HCT116 (cell line): ENCODE results near the gene IFI27L2.

ENCODE experiments used
- CTCF ChIP-seq, 3 experiments: fragments of 200-600 bp in 1 of 3; sonication (generic) in 1 of 3; IDR thresholded peaks in 2 of 3; conservative IDR thresholded peaks in 1 of 3; 2 replicates each; pipeline ENCODE4 v1.5.1; 2012 to 2017; ENCODE audit warnings: low read depth in 2 of 3, low read length in 2 of 3, antibody characterized with exemption in 1 of 3, borderline replicate concordance in 1 of 3, control low read depth in 1 of 3, mild to moderate bottlenecking in 1 of 3, mixed read lengths in 1 of 3, mixed run types in 1 of 3, moderate library complexity in 1 of 3; ENCODE audit not compliant: insufficient read depth in 1 of 3
- MAX ChIP-seq: IDR thresholded peaks from 2 replicates; pipeline ENCODE4 v1.6.1; 2012
- SP1 ChIP-seq: IDR thresholded peaks from 2 replicates; pipeline ENCODE4 v1.6.1; 2012; ENCODE audit warnings: low read depth

- TF ChIP-seq CTCF (IDR thresholded peaks at IDR 0.05 in 2 of 3, conservative IDR thresholded peaks at IDR 0.05 in 1 of 3; ENCODE audit: borderline replicate concordance in 1 of 3, insufficient read depth in 1 of 3, low read depth in 2 of 3, low read length in 2 of 3), result no peak
- TF ChIP-seq SP1, result no peak
- no peak for TF ChIP-seq MAX
Measured at GRCh38 chr14:94101748-94102147, 27.7 kb downstream of the IFI27L2 start.
